ENCODE results near the gene PLEKHG3.
"Not testable (repeated sequence)": the region's sequence is repeated elsewhere in the genome, so short reads cannot be mapped to it uniquely, and the experiment has no call there.

PLEKHG3 gene

GRCh38 chr14:64688031-64688430, 16.2 kb upstream of the PLEKHG3 start:
- TF ChIP-seq CTCF (IDR thresholded peaks at IDR 0.05; ENCODE audit: extremely low read depth, missing control alignments): no peak
- DNase-seq (ENCODE audit: low spot score): no peak

- DNase-seq (ENCODE audit: low spot score): no peak
- no peak for TF ChIP-seq CTCF (IDR thresholded peaks at IDR 0.05; ENCODE audit: extremely low read depth, missing control alignments)
Measured at GRCh38 chr14:64688811-64689281, 15.4 kb upstream of the PLEKHG3 start.

GRCh38 chr14:64689289-64689688, 14.9 kb upstream of the PLEKHG3 start:
- DNase-seq (ENCODE audit: low spot score): no peak
- no peak for TF ChIP-seq CTCF (IDR thresholded peaks at IDR 0.05; ENCODE audit: extremely low read depth, missing control alignments)

GRCh38 chr14:64690607-64691006, 13.6 kb upstream of the PLEKHG3 start:
- DNase-seq (ENCODE audit: low spot score): not testable (repeated sequence)

GRCh38 chr14:64691376-64691775, 12.8 kb upstream of the PLEKHG3 start:
- DNase-seq (ENCODE audit: low spot score): no peak
- TF ChIP-seq CTCF (IDR thresholded peaks at IDR 0.05; ENCODE audit: extremely low read depth, missing control alignments): no peak

GRCh38 chr14:64692189-64692985, 11.8 kb upstream of the PLEKHG3 start:
- DNase-seq (ENCODE audit: low spot score): no peak
- no peak for TF ChIP-seq CTCF (IDR thresholded peaks at IDR 0.05; ENCODE audit: extremely low read depth, missing control alignments)

- no peak for DNase-seq (ENCODE audit: low spot score)
- TF ChIP-seq CTCF (IDR thresholded peaks at IDR 0.05; ENCODE audit: extremely low read depth, missing control alignments): no peak
Measured at GRCh38 chr14:64692986-64693809, 11.0 kb upstream of the PLEKHG3 start.
